NB4 (cell line): ENCODE data around the gene SWSAP1.

ENCODE experiments used
- MYC ChIP-seq: IDR thresholded peaks from 2 replicates; pipeline ENCODE4 v1.6.1; 2011; ENCODE audit warnings: low read depth, low read length
- POLR2A ChIP-seq: IDR thresholded peaks from 2 replicates; pipeline ENCODE4 v1.6.1; 2011; ENCODE audit warnings: mild to moderate bottlenecking; ENCODE audit not compliant: insufficient read length; ENCODE audit errors: extremely low read depth
- TF ChIP-seq, protein P1 (sequence below): IDR thresholded peaks from one replicate; pipeline ENCODE4 v1.5.1; 2012; ENCODE audit warnings: low read depth, low read length
- TF ChIP-seq, protein P2 (sequence below): IDR thresholded peaks from 2 replicates; pipeline ENCODE4 v1.6.1; 2011; ENCODE audit warnings: low read depth, low read length

DNA sequence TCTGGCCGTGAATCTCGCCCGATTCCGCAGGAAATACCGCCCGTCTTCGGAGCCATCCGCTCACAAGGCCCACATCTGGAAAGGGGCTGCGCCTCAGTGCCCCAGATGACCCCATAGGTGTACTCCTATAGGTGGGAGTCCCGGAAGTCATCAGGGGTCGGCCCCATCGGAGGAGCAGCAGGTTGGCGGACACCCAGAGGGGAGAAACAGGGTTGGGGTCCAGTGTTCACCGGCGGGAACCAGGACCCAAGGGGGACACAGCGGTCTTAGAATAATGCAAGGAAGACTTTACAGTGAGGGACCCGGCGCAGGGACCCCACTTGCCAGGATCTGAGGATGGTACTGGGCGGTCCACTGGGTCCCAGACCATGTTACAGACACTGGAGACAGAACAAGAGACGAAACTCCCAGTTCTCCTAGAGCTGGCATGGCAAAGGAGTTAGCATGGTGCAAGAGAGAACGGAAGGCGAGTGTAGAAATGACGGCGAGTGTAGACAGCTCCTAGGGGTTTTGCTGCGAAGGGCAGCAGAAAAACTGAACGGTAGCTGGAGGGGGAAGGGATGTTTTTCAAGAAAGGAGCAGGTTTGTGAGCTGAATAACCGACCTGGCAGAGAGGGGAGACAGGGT, 48.8 kb downstream of the SWSAP1 start:
- TF ChIP-seq, protein P1, sequence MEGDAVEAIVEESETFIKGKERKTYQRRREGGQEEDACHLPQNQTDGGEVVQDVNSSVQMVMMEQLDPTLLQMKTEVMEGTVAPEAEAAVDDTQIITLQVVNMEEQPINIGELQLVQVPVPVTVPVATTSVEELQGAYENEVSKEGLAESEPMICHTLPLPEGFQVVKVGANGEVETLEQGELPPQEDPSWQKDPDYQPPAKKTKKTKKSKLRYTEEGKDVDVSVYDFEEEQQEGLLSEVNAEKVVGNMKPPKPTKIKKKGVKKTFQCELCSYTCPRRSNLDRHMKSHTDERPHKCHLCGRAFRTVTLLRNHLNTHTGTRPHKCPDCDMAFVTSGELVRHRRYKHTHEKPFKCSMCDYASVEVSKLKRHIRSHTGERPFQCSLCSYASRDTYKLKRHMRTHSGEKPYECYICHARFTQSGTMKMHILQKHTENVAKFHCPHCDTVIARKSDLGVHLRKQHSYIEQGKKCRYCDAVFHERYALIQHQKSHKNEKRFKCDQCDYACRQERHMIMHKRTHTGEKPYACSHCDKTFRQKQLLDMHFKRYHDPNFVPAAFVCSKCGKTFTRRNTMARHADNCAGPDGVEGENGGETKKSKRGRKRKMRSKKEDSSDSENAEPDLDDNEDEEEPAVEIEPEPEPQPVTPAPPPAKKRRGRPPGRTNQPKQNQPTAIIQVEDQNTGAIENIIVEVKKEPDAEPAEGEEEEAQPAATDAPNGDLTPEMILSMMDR, result no peak
- TF ChIP-seq POLR2A, result no peak
- TF ChIP-seq, protein P2, sequence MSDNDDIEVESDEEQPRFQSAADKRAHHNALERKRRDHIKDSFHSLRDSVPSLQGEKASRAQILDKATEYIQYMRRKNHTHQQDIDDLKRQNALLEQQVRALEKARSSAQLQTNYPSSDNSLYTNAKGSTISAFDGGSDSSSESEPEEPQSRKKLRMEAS, result no peak
- TF ChIP-seq MYC, result no peak
